Measurements from ENCODE around the gene SPRN. TPM values are rescaled to one million over a fixed set of nuclear protein-coding genes. Genes with fewer than 3 reads are reported as not detected.
"Not testable (repeated sequence)": the region's sequence is repeated elsewhere in the genome, so short reads cannot be mapped to it uniquely, and the experiment has no call there.

Gene SPRN
- total and polyA plus RNA-seq, 7 donors, result under 0.01 to 1.1 (median 0.41) TPM; not detected in 2

GRCh38 chr10:133377025-133377817 is 47.2 kb downstream of the SPRN start:
- peaks cover 0 to 6% (median 0%) of the 10 kb centered on the region in 4 donors for H3K36me3 ChIP-seq
- H3K4me1 ChIP-seq, result peaks cover 0 to 37% (median 29%) of the 10 kb centered on the region in 4 donors
- intact Hi-C loops (cut with DNase I), result loop anchor here (5.0 kb wide), 1 partner anchor 115 kb away; no protein-coding TSS in a partner anchor
- peak overlapping the region in 1 of 4 donors; percentile 83 for H3K27ac ChIP-seq
- TF ChIP-seq POLR2AphosphoS5 (IDR thresholded peaks at IDR 0.05) (no peak), CTCF (IDR thresholded peaks at IDR 0.05) (no peak), EP300 (IDR thresholded peaks at IDR 0.05) (no peak), POLR2A (IDR thresholded peaks at IDR 0.05) (no peak)
- H3K4me3 ChIP-seq, result peak overlapping the region in 1 of 4 donors; percentile 78
- no peaks in the 10 kb centered on the region for H3K9me3 ChIP-seq
- no peak for DNase-seq
- WGBS, 2 donors, result 93 to 94% methylated on average over 30 of the region's 30 CpGs
- no peaks in the 10 kb centered on the region for H3K27me3 ChIP-seq

GRCh38 chr10:133376183-133376582 is 48.2 kb downstream of the SPRN start:
- 93 to 94% methylated on average over 5 of the region's 5 CpGs for WGBS, 2 donors
- not testable (repeated sequence) for DNase-seq, H3K27me3 ChIP-seq, H3K4me3 ChIP-seq, H3K36me3 ChIP-seq, H3K27ac ChIP-seq, H3K9me3 ChIP-seq
- intact Hi-C loops (cut with DNase I), result loop anchor here (5.0 kb wide), 1 partner anchor 114 kb away; no protein-coding TSS in a partner anchor
- peaks cover 0 to 43% (median 34%) of the 10 kb centered on the region in 4 donors for H3K4me1 ChIP-seq

- H3K4me3 ChIP-seq, result no peak overlapping the region
- H3K27ac ChIP-seq, result no peak overlapping the region
- no peak for DNase-seq
- no peaks in the 10 kb centered on the region for H3K27me3 ChIP-seq
- H3K36me3 ChIP-seq, result peaks cover 0 to 6% (median 3%) of the 10 kb centered on the region in 4 donors
- H3K4me1 ChIP-seq, result peaks cover 0 to 42% (median 34%) of the 10 kb centered on the region in 4 donors
- H3K9me3 ChIP-seq, result no peaks in the 10 kb centered on the region
- intact Hi-C loops (cut with DNase I), result loop anchor here (5.0 kb wide), 1 partner anchor 113 kb away; no protein-coding TSS in a partner anchor
- TF ChIP-seq CTCF (IDR thresholded peaks at IDR 0.05) (no peak), EP300 (IDR thresholded peaks at IDR 0.05) (no peak), POLR2AphosphoS5 (IDR thresholded peaks at IDR 0.05) (no peak), POLR2A (IDR thresholded peaks at IDR 0.05) (no peak)
- WGBS, 2 donors, result 88 to 90% methylated on average over 12 of the region's 12 CpGs
Observed at GRCh38 chr10:133375357-133376115, 48.9 kb downstream of the SPRN start.

- Histone ChIP-seq H3K4me1 (peaks cover 0 to 27% (median 25%) of the 10 kb centered on the region in 4 donors), H3K27me3 (no peaks in the 10 kb centered on the region), H3K9me3 (no peaks in the 10 kb centered on the region), H3K36me3 (peaks cover 13 to 27% (median 21%) of the 10 kb centered on the region in 4 donors), H3K27ac (peak within 1 kb of the TSS; percentile 84 to 96 (median 90)), H3K4me3 (peak within 1 kb of the TSS; percentile 82 to 94 (median 86))
- intact Hi-C loops (cut with DNase I), result no loop called here
- WGBS, 2 donors, result 1% methylated on average over 89 of the region's 89 CpGs
- peak; percentile 97 for DNase-seq
- peak in 1 of 2 donors; percentile 29 for TF ChIP-seq POLR2A (IDR thresholded peaks at IDR 0.05)
- peak; percentile 34 to 73 (median 62) for TF ChIP-seq POLR2AphosphoS5 (IDR thresholded peaks at IDR 0.05)
- TF ChIP-seq CTCF (IDR thresholded peaks at IDR 0.05), result no peak
- no peak for TF ChIP-seq EP300 (IDR thresholded peaks at IDR 0.05)
Observed at GRCh38 chr10:133373174-133374090, 51.0 kb downstream of the SPRN start, which contains the start of gene ECHS1. Gene ECHS1, minus strand, starts transcription at chr10:133373354. Its CDS starts 21 bp downstream, at chr10:133373333.

Data from sigmoid colon (tissue), 7 donors.